Peyer's patch (tissue), 4 donors: Measurements from ENCODE around the gene DNMT3B. TPM values are rescaled to one million over a fixed set of nuclear protein-coding genes. Genes with fewer than 3 reads are reported as not detected.
"Not testable (repeated sequence)": the region's sequence is repeated elsewhere in the genome, so short reads cannot be mapped to it uniquely, and the experiment has no call there.

Experiments used
- DNase-seq, 3 donors: peaks; one replicate each; pipeline ENCODE4 v3.0.0-alpha.2; 2017 to 2019
- H3K27ac ChIP-seq, 4 donors: fragments of 200-600 bp; sonication (generic); one replicate each; pipeline ENCODE4 v1.5.1; 2016 to 2019
- H3K27me3 ChIP-seq, 2 donors: fragments of 200-600 bp; sonication (generic); one replicate each; pipeline ENCODE4 v1.5.1; 2019
- H3K36me3 ChIP-seq, 3 donors: fragments of 200-600 bp; sonication (generic); one replicate each; pipeline ENCODE4 v1.5.1; 2016 to 2019
- H3K4me1 ChIP-seq, 4 donors: fragments of 200-600 bp; sonication (generic); one replicate each; pipeline ENCODE4 v1.5.1; 2016 to 2019
- H3K4me3 ChIP-seq, 4 donors: fragments of 200-600 bp; sonication (generic); 1 replicate in 3 of 4; 2 replicates in 1 of 4; pipeline ENCODE4 v1.5.1; 2016 to 2019; ENCODE audit warnings: mild to moderate bottlenecking in 1 of 4
- H3K9me3 ChIP-seq, 4 donors: fragments of 200-600 bp; sonication (generic); one replicate each; pipeline ENCODE4 v1.5.1; 2016 to 2019; ENCODE audit warnings: mild to moderate bottlenecking in 1 of 4
- CTCF ChIP-seq, 6 experiments: fragments of 450-650 bp in 4 of 6; fragments of 200-600 bp in 2 of 6; sonication (generic) in 1 of 6; IDR thresholded peaks; one replicate each; pipeline ENCODE4 v1.5.1; 2017 to 2019; ENCODE audit warnings: antibody characterized with exemption in 6 of 6, mild to moderate bottlenecking in 3 of 6, moderate library complexity in 1 of 6
- POLR2A ChIP-seq, 2 donors: fragments of 450-650 bp; IDR thresholded peaks; one replicate each; pipeline ENCODE4 v1.5.1; 2017; ENCODE audit warnings: antibody characterized with exemption in 2 of 2, mild to moderate bottlenecking in 2 of 2, moderate library complexity in 2 of 2
- total RNA-seq, 4 donors: library from RNA; depleted of rRNA; stranded (reverse); fragments of >200 nt; gene quantifications; one replicate each; pipeline ENCODE4 v1.1.0, GENCODE V29; 2016

DNMT3B gene
- total RNA-seq, 4 donors from 2014 or later: 0.67 to 4.1 (median 0.86) TPM

GRCh38 chr20:32756156-32756555 is 6.0 kb upstream of the DNMT3B start:
- no peak for DNase-seq
- no peak for TF ChIP-seq CTCF (IDR thresholded peaks at IDR 0.05)
- no peak for TF ChIP-seq POLR2A (IDR thresholded peaks at IDR 0.05)

GRCh38 chr20:32761417-32761830 is 761 bp upstream of the DNMT3B start:
- Histone ChIP-seq H3K27me3 (no peaks in the 10 kb centered on the region), H3K9me3 (no peaks in the 10 kb centered on the region), H3K27ac (no peak overlapping the region), H3K4me1 (peaks cover 0 to 21% (median 6%) of the 10 kb centered on the region in 4 donors), H3K4me3 (peak overlapping the region; percentile 52 to 95 (median 88)), H3K36me3 (no peaks in the 10 kb centered on the region)
- TF ChIP-seq POLR2A (IDR thresholded peaks at IDR 0.05): no peak
- no peak for TF ChIP-seq CTCF (IDR thresholded peaks at IDR 0.05)
- DNase-seq: no peak

More at GRCh38 chr20:32756156-32756555, 6.0 kb upstream of the DNMT3B start:
- no peaks in the 10 kb centered on the region for H3K27me3 ChIP-seq
- H3K4me1 ChIP-seq: no peaks in the 10 kb centered on the region
- no peak overlapping the region for H3K4me3 ChIP-seq
- no peaks in the 10 kb centered on the region for H3K9me3 ChIP-seq
- no peaks in the 10 kb centered on the region for H3K36me3 ChIP-seq
- no peak overlapping the region for H3K27ac ChIP-seq

DNA sequence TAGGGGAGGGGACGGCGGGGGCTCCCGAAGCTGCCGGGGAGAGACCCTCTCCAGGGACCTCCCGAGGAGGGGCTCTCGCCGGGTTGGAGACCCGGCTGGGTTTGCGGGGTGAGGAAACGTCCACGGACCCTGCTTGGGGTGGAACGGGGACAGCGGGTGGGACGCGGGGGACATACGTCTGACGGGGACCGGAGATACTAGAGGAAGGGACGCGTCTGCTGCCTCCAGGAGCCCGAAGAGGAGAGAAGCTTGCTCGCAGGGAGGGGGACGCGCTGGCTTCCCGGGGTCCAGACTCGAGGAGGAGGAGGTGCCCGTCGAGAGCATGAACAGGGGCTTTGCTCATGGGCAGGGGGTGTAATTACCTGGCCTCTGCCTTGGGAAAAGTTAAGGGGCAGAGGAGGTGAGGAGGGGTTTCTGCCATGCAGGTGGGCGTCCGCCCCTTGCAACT is 593 bp downstream of the DNMT3B start:
- Histone ChIP-seq H3K4me3 (peak overlapping the region; percentile 52 to 95 (median 88)), H3K36me3 (no peaks in the 10 kb centered on the region), H3K27ac (peak overlapping the region in 1 of 4 donors; percentile 36), H3K9me3 (no peaks in the 10 kb centered on the region), H3K4me1 (peaks cover 0 to 21% (median 6%) of the 10 kb centered on the region in 4 donors), H3K27me3 (no peaks in the 10 kb centered on the region)
- TF ChIP-seq POLR2A (IDR thresholded peaks at IDR 0.05) (no peak), CTCF (IDR thresholded peaks at IDR 0.05) (no peak)
- DNase-seq: no peak

DNA sequence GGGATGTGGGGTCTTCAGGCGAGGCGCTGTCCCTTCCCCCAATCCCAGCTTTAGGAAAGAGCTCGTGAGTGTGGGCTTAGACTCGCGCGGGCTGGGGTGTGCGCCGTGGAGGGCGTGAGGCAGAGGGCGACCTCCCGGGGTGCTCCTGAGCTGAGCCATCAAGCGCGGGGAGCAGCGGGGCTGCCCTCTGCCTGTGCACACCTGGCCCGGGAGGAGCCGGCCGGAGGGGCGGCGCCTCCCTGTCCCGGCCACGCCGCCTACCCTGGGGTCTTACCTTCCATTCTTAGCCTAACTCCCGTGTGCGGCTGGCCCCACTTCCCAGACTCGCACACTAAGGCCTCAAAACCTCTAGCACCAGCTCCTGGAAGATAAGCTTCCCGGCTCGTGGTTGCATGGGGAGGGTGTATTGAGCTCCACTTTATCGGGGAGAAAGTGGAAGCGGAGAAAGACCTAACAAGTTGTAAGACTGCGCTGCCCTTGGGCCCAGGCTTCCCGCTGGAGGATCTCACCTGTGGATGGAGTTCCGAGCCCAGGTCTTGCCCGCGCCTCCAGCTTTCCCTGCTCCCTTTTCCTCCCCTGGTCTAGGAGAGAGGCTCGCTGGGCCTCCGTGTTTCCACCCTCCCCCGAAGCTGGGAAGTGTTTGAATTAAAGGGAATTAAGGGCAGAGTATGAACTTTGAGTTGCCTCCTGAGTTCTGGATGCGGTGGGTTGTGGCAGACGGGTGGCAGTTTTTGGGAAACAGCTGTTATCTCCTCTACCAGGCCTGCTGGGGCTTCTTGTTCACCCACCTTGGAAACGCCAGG is 1.2 kb downstream of the DNMT3B start:
- Histone ChIP-seq H3K9me3 (no peaks in the 10 kb centered on the region), H3K27me3 (no peaks in the 10 kb centered on the region), H3K27ac (no peak overlapping the region), H3K36me3 (no peaks in the 10 kb centered on the region), H3K4me1 (peaks cover 0 to 21% (median 6%) of the 10 kb centered on the region in 4 donors), H3K4me3 (peak overlapping the region; percentile 52 to 95 (median 88))
- TF ChIP-seq CTCF (IDR thresholded peaks at IDR 0.05): no peak
- no peak for TF ChIP-seq POLR2A (IDR thresholded peaks at IDR 0.05)
- DNase-seq: peak in 1 of 3 donors; percentile 55

- TF ChIP-seq POLR2A (IDR thresholded peaks at IDR 0.05) (no peak), CTCF (IDR thresholded peaks at IDR 0.05) (no peak)
- no peak for DNase-seq
- H3K4me1 ChIP-seq: peaks cover 0 to 21% (median 6%) of the 10 kb centered on the region in 4 donors
- no peaks in the 10 kb centered on the region for H3K36me3 ChIP-seq
- H3K4me3 ChIP-seq: no peak overlapping the region
- H3K9me3 ChIP-seq: no peaks in the 10 kb centered on the region
- no peak overlapping the region for H3K27ac ChIP-seq
- no peaks in the 10 kb centered on the region for H3K27me3 ChIP-seq
These were observed 2.1 kb downstream of the DNMT3B start for GRCh38 chr20:32764005-32764960.

GRCh38 chr20:32765230-32765875 is 3.2 kb downstream of the DNMT3B start:
- H3K4me3 ChIP-seq: not testable (repeated sequence)

More at GRCh38 chr20:32765230-32765875, 3.2 kb downstream of the DNMT3B start:
- not testable (repeated sequence) for H3K27ac ChIP-seq, H3K27me3 ChIP-seq, DNase-seq, H3K9me3 ChIP-seq, H3K36me3 ChIP-seq
- H3K4me1 ChIP-seq: peaks cover 0 to 21% (median 6%) of the 10 kb centered on the region in 4 donors
